NB4 (cell line): ENCODE data around the gene PLEKHA8.

Experiments
- DNase-seq: peaks from one replicate; pipeline ENCODE4 v3.0.0; 2010; ENCODE audit warnings: low read depth
- H3K4me3 ChIP-seq: one replicate; pipeline ENCODE4 v1.5.1; 2011; ENCODE audit warnings: mild to moderate bottlenecking, low read depth, low read length, moderate library complexity
- MYC ChIP-seq: IDR thresholded peaks from 2 replicates; pipeline ENCODE4 v1.6.1; 2011; ENCODE audit warnings: low read depth, low read length
- POLR2A ChIP-seq: IDR thresholded peaks from 2 replicates; pipeline ENCODE4 v1.6.1; 2011; ENCODE audit warnings: mild to moderate bottlenecking; ENCODE audit not compliant: insufficient read length; ENCODE audit errors: extremely low read depth
- TF ChIP-seq, protein P1 (sequence below): IDR thresholded peaks from 2 replicates; pipeline ENCODE4 v1.6.1; 2011; ENCODE audit warnings: low read depth, low read length
- TF ChIP-seq, protein P2 (sequence below): IDR thresholded peaks from one replicate; pipeline ENCODE4 v1.5.1; 2012; ENCODE audit warnings: low read depth, low read length

PLEKHA8 gene

DNA sequence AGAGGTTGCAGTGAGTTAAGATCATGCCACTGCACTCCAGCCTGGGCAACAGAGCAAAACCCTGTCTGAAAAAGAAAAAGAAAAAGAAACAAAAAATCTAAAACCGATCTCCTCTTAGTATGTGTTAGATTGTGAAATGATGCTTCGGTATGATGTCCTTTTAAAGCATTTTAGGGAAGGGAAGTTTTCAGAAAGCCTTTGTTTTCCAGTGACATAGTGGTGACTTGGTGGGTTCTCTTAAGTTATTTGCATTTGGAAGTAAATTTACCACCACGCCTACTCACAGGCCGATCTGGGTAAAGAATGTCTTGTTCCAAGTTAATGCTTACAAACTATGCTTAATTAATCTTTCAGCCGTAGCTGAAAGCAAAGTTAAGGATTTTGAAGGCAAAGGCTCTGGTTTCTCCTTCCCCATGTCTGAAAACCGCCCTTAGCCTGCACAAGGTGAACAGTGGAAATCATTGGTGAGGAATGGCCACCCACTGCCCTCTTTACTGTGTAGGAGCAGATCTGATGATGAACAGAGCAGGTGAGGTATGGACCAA is 117.3 kb downstream of the PLEKHA8 start:
- no peak for DNase-seq
- TF ChIP-seq MYC (no peak), POLR2A (no peak)
- TF ChIP-seq, protein P1, sequence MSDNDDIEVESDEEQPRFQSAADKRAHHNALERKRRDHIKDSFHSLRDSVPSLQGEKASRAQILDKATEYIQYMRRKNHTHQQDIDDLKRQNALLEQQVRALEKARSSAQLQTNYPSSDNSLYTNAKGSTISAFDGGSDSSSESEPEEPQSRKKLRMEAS, result no peak
- TF ChIP-seq, protein P2, sequence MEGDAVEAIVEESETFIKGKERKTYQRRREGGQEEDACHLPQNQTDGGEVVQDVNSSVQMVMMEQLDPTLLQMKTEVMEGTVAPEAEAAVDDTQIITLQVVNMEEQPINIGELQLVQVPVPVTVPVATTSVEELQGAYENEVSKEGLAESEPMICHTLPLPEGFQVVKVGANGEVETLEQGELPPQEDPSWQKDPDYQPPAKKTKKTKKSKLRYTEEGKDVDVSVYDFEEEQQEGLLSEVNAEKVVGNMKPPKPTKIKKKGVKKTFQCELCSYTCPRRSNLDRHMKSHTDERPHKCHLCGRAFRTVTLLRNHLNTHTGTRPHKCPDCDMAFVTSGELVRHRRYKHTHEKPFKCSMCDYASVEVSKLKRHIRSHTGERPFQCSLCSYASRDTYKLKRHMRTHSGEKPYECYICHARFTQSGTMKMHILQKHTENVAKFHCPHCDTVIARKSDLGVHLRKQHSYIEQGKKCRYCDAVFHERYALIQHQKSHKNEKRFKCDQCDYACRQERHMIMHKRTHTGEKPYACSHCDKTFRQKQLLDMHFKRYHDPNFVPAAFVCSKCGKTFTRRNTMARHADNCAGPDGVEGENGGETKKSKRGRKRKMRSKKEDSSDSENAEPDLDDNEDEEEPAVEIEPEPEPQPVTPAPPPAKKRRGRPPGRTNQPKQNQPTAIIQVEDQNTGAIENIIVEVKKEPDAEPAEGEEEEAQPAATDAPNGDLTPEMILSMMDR, result no peak
- no peak overlapping the region for H3K4me3 ChIP-seq

DNA sequence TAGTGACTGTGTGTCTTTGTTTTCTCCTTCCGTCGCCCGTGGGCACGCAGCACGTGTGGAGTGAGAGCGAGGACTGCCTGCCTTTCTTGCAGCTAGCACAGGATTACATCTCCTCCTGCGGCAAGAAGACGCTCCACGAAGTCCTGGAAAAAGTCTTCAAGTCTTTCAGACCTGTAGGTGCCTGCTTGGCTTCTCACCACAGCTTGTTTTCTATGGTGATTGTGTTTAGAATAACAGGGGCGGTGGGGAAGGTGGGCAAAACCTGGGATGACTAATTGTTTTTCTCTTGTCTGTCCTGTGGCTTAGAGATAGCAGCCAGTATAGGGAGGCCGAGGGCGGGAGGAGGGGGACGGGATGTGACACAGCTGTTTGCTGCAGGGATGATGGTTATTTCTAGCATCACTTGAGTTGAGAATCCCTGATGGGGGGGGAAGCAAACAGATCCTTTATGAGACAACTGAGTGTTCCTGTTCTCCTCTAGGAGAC is 118.0 kb downstream of the PLEKHA8 start:
- H3K4me3 ChIP-seq, result no peak overlapping the region
- DNase-seq, result no peak
- TF ChIP-seq, protein P2, result no peak
- TF ChIP-seq, protein P1, result no peak
- no peak for TF ChIP-seq POLR2A
- no peak for TF ChIP-seq MYC

DNA sequence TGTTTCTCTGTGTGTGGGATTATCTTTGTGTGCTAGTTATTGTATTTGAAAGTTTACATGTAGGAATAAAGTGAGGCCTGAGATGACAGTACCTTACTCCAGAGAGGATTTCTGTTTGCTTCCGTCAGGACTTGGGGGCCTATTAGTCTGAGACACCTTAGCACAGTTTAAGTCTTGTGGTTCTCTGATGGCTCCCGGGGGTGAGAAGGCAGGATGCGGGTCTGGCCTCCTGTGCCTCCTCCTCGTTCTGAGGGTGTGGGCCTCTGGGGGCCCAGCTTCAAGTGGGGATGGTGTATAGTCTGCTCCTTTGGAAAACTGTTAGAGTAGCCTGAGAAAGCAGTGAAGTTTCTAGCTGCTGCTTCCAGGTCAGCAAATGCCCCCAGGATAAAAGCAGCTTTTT is 119.0 kb downstream of the PLEKHA8 start:
- TF ChIP-seq, protein P2, result no peak
- no peak for TF ChIP-seq POLR2A
- TF ChIP-seq MYC, result no peak
- no peak overlapping the region for H3K4me3 ChIP-seq
- peak; percentile 54 for DNase-seq

DNA sequence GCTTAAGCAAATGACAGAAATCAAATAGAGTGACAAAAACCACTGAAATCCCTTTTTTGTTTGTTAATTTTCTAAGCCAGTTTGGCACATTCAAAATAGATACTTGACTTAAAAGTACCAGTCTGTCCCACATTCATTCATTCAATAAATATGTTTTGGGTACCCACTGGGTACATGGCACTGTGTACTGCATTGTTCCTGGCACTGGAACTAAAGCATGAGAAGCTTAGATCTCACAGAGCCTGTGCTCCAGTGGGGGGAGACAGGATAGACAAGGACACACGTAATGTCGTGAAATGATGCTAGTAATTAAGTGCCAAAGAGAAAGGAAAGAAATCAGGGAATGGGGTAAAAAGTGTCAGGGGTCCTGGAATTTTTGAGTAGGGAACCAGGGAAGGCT is 119.6 kb downstream of the PLEKHA8 start:
- no peak overlapping the region for H3K4me3 ChIP-seq
- DNase-seq, result no peak
- TF ChIP-seq, protein P2, result no peak
- no peak for TF ChIP-seq MYC
- TF ChIP-seq, protein P1, result no peak

DNA sequence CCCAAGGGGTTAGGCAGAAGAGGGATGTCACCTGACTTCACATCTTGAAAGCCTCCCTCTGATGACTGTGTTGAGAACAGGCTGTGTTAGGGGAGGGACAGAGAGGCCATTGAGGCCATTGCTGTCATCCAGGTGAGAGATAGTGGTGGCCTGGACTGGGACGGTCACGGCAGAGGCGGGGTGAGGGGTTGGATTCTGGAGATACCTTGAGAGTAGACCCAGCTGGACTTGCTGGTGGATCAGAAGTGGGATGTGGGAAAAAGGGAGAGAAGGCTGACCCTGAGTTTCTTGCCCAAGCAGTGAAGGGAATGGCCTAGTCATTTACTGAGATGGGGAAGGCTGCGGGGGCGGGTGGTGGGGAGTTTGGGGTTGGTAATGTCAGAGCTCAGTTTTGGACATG is 120.2 kb downstream of the PLEKHA8 start:
- H3K4me3 ChIP-seq, result no peak overlapping the region
- no peak for TF ChIP-seq MYC
- TF ChIP-seq, protein P1, result no peak
- TF ChIP-seq, protein P2, result no peak
- no peak for TF ChIP-seq POLR2A
- DNase-seq, result no peak

DNA sequence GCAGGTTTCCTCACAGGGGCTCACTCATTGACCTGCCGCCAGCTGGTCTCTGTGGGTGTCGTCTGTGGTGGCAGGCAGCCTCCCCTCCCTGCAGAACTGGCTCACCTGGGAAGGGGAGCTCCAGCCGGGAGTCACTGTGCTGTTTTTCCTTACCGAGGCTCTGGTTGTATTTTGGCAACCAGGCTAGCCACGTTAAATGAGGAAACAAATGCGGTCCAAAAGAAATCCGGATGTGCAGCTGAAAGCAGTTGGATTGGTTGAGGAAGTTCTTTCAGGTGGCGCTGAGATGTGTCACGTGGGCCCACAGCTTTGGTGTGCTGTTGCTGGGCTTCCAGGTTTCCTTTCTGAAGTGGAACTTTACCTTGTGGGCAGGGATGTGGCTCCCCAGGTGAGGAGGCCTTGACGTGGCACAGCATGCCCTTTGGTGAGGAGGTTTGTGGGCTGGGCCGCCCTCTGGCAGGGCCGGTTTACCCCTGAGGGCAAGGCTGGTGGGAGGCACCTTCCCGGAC is 120.8 kb downstream of the PLEKHA8 start:
- TF ChIP-seq, protein P1, result no peak
- TF ChIP-seq POLR2A (no peak), MYC (no peak)
- TF ChIP-seq, protein P2, result no peak
- no peak for DNase-seq
- no peak overlapping the region for H3K4me3 ChIP-seq
